Mesothelial cell of epicardium (in vitro differentiated cells): Measurements from ENCODE around the gene GMPPB. TPM values are rescaled to one million over a fixed set of nuclear protein-coding genes. Genes with fewer than 3 reads are reported as not detected.
"Not testable (repeated sequence)": the region's sequence is repeated elsewhere in the genome, so short reads cannot be mapped to it uniquely, and the experiment has no call there.

Source experiments
- DNase-seq, 2 experiments: peaks; one replicate each; pipeline ENCODE4 v3.0.0; 2021; ENCODE audit warnings: low spot score in 2 of 2; ENCODE audit not compliant: unreplicated experiment in 2 of 2
- H3K27ac Mint-ChIP-seq: 2 replicates; pipeline ENCODE4 v1.8.0; 2021; ENCODE audit warnings: mixed read lengths
- H3K27me3 Mint-ChIP-seq: 2 replicates; pipeline ENCODE4 v1.8.0; 2021; ENCODE audit warnings: low read depth, mixed read lengths
- H3K36me3 Mint-ChIP-seq: 2 replicates; pipeline ENCODE4 v1.8.0; 2021; ENCODE audit warnings: mixed read lengths
- H3K4me1 Mint-ChIP-seq: 2 replicates; pipeline ENCODE4 v1.8.0; 2021; ENCODE audit warnings: mixed read lengths
- H3K4me3 Mint-ChIP-seq: 2 replicates; pipeline ENCODE4 v1.8.0; 2021; ENCODE audit warnings: mild to moderate bottlenecking, moderate library complexity, mixed read lengths
- H3K9me3 Mint-ChIP-seq: 2 replicates; pipeline ENCODE4 v1.8.0; 2021; ENCODE audit warnings: mixed read lengths
- CTCF ChIP-seq: fragments of 200-600 bp; sonication (generic); IDR thresholded peaks from one replicate; pipeline ENCODE4 v1.5.0; 2021; ENCODE audit warnings: antibody characterized with exemption; ENCODE audit not compliant: unreplicated experiment
- total RNA-seq: library from RNA; stranded (reverse); gene quantifications from 3 replicates; pipeline ENCODE4 v1.2.1, GENCODE V29; 2021

The GMPPB gene
- total RNA-seq, 1 donor from 2014 or later = 32.3 TPM

- no peaks in the 10 kb centered on the region for H3K9me3 Mint-ChIP-seq
- H3K27me3 Mint-ChIP-seq = no peaks in the 10 kb centered on the region
- H3K27ac Mint-ChIP-seq = no peak overlapping the region
- H3K36me3 Mint-ChIP-seq = peaks cover 11% of the 10 kb centered on the region
- peaks cover 14% of the 10 kb centered on the region for H3K4me1 Mint-ChIP-seq
- no peak for TF ChIP-seq CTCF
- no peak for DNase-seq
- H3K4me3 Mint-ChIP-seq = no peak overlapping the region
Observed at GRCh38 chr3:49751501-49751900, 27.8 kb upstream of the GMPPB start.

GRCh38 chr3:49750056-49750455, 26.3 kb upstream of the GMPPB start:
- Mint-ChIP-seq H3K9me3 (no peaks in the 10 kb centered on the region), H3K4me1 (peaks cover 9% of the 10 kb centered on the region), H3K36me3 (peaks cover 14% of the 10 kb centered on the region), H3K4me3 (no peak overlapping the region), H3K27me3 (no peaks in the 10 kb centered on the region), H3K27ac (no peak overlapping the region)
- no peak for DNase-seq
- no peak for TF ChIP-seq CTCF

DNA sequence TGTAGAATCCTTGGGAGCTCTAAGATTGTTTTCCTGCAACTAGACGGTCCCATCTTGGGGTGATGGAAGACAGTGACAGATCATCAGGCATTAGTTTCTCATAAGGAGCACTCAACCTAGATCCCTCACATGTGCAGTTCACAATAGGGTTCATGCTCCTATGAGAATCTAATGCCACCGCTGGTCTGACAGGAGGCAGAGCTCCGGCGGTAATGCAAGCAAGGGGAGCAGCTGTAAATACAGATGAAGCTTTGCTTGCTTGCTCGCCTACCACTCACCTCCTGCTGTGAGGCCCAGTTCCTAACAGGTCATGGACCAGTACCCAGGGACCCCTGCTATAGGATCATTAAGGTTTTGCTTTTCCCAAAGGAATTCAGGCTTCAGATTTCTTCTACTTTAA, 25.1 kb upstream of the GMPPB start:
- not testable (repeated sequence) for H3K4me3 Mint-ChIP-seq, H3K9me3 Mint-ChIP-seq, H3K4me1 Mint-ChIP-seq, H3K27me3 Mint-ChIP-seq, DNase-seq
- peak overlapping the region; percentile 4 for H3K27ac Mint-ChIP-seq
- peaks cover 22% of the 10 kb centered on the region for H3K36me3 Mint-ChIP-seq

DNA sequence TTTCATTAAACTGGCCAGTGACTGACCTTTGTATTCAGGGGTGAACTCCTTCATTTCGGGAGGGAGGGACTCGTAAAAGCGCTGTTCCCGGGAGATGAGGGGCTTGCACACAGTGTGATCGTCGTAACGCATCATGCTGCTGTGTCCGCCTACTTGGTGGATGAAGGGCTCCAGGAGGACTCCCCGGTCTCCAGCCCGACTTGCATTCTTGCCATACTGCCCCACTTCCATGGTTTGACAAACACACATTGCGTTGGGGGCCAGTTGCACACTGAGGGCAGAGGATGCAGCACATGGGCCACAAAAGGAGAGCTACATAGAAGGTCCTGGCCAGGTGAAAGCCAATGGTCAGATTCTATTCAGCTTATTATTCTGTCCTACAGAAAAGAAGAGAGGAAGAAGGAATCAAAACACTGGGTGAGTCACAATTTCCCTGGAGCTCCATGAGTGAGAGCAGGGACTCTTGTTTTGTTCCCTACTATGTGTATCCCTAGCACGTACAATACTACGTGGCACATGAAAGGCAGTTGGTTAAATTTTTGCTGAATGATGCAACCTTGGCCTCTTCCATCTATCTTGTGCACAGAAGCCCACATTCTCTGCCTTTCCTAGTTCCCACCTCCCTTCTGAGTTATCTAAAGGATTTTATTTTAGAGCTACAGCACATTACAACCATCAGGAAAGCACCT, 24.2 kb upstream of the GMPPB start:
- H3K27ac Mint-ChIP-seq = no peak overlapping the region
- H3K36me3 Mint-ChIP-seq = peaks cover 18% of the 10 kb centered on the region
- no peak for DNase-seq
- no peak overlapping the region for H3K4me3 Mint-ChIP-seq
- H3K27me3 Mint-ChIP-seq = no peaks in the 10 kb centered on the region
- no peaks in the 10 kb centered on the region for H3K9me3 Mint-ChIP-seq
- TF ChIP-seq CTCF = no peak
- peaks cover under 1% of the 10 kb centered on the region for H3K4me1 Mint-ChIP-seq

DNA sequence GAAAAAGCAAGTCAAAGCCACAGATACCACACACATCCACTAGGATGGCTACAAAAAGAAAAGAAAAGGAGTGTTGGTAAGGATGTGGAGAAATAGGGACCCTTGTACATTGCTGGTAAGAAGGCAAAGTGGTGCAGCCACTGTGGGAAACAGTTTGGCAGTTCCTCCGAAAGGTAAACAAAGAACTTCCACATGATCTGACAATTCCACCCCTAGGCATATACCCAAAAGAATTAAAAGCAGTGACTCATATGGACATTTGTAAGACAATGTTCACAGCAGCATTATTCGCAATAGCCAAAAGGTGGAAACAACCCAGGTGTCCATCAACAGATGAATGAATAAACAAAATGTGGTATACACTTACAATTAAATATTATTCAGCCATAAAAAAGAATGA, 22.2 kb upstream of the GMPPB start:
- H3K27me3 Mint-ChIP-seq = no peaks in the 10 kb centered on the region
- H3K27ac Mint-ChIP-seq = no peak overlapping the region
- no peak overlapping the region for H3K4me3 Mint-ChIP-seq
- no peak for DNase-seq
- no peak for TF ChIP-seq CTCF
- peaks cover 18% of the 10 kb centered on the region for H3K36me3 Mint-ChIP-seq
- H3K9me3 Mint-ChIP-seq = no peaks in the 10 kb centered on the region
- H3K4me1 Mint-ChIP-seq = no peaks in the 10 kb centered on the region

- H3K9me3 Mint-ChIP-seq = no peaks in the 10 kb centered on the region
- H3K27ac Mint-ChIP-seq = no peak overlapping the region
- H3K36me3 Mint-ChIP-seq = peaks cover 33% of the 10 kb centered on the region
- no peaks in the 10 kb centered on the region for H3K4me1 Mint-ChIP-seq
- no peak for TF ChIP-seq CTCF
- H3K4me3 Mint-ChIP-seq = no peak overlapping the region
- DNase-seq = no peak
- no peaks in the 10 kb centered on the region for H3K27me3 Mint-ChIP-seq
Observed at GRCh38 chr3:49740427-49740826, 16.7 kb upstream of the GMPPB start.
